ENCODE results near the gene MAGEL2. TPM values are rescaled to one million over a fixed set of nuclear protein-coding genes. Genes with fewer than 3 reads are reported as not detected.

Gene MAGEL2
- total and polyA plus RNA-seq, 2 of the 8 experiments (the other 6 are each of a cell fraction or from before 2014, with no cell fraction given), result 0.63 to 4.5 TPM

DNA sequence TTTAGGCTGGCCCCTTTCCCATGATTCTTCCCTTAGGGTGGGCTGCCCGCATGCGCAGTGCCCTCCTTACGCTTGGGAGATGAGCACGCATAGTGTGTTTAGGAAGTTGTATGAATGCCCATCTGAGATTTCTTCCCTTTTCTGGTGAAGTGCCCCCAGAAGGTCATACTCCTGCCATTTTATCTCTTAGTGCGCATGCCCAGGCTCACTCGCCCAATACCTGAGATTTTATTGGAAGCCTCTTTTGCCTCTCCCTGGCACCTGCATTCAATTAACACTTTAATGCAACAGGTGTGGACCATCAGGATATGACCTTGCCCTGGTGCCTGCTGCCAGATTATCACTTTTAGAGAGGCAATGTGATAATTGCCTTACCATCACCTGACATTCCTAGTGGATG, 45.5 kb downstream of the MAGEL2 start:
- Histone ChIP-seq H3K79me2 (ENCODE audit: control insufficient read depth in 1 of 2, insufficient read depth in 2 of 2, low read length in 2 of 2) (no peaks in the 10 kb centered on the region), H3K27ac (ENCODE audit: low read depth, low read length) (no peak overlapping the region), H3K18ac (ENCODE audit: extremely low read depth, low read length) (no peak overlapping the region), H3K36me3 (ENCODE audit: control insufficient read depth in 2 of 4, insufficient read depth in 4 of 4, low read length in 3 of 4) (no peaks in the 10 kb centered on the region), H4K20me1 (replicated peaks in 1 of 2; ENCODE audit: control insufficient read depth in 1 of 2, insufficient read depth in 2 of 2, low read length in 2 of 2) (no peaks in the 10 kb centered on the region), H2BK12ac (ENCODE audit: low read depth, low read length) (no peak overlapping the region), H3K23ac (ENCODE audit: insufficient read length) (no peak overlapping the region), H3K4me1 (replicated peaks in 1 of 4; ENCODE audit: control insufficient read depth in 3 of 4, insufficient read depth in 4 of 4, low read length in 3 of 4) (no peaks in the 10 kb centered on the region), H3K4me3 (ENCODE audit: extremely low read depth in 1 of 4, insufficient read depth in 2 of 4, low read depth in 3 of 4, low read length in 4 of 4) (no peak overlapping the region), H3K9ac (replicated peaks in 1 of 4; ENCODE audit: extremely low read depth in 1 of 4, low read depth in 3 of 4, low read length in 3 of 4) (no peak overlapping the region), H3K79me1 (ENCODE audit: low read depth, low read length) (no peaks in the 10 kb centered on the region), H3K9me3 (ENCODE audit: insufficient read depth in 2 of 2, low read depth in 1 of 2, low read length in 1 of 2) (peaks cover 21 to 55% of the 10 kb centered on the region in 2 experiments; a peak in 3 of 4 replicates), H3K4me2 (ENCODE audit: insufficient read depth in 1 of 2, low read depth in 2 of 2, low read length in 2 of 2) (no peak overlapping the region), H4K91ac (replicated peaks; ENCODE audit: insufficient read length, low read length) (no peak overlapping the region), H2BK15ac (ENCODE audit: low read length) (no peak overlapping the region), H2AK5ac (ENCODE audit: low read depth, low read length) (no peak overlapping the region), H4K5ac (ENCODE audit: insufficient read length, low read depth, low read length) (no peak overlapping the region), H2AFZ (ENCODE audit: low read length) (no peak overlapping the region), H3K14ac (ENCODE audit: insufficient read length) (no peak overlapping the region), H3K56ac (replicated peaks; ENCODE audit: insufficient read length, low read depth, low read length) (no peak overlapping the region), H3K23me2 (ENCODE audit: low read depth, low read length) (no peaks in the 10 kb centered on the region), H3K4ac (replicated peaks; ENCODE audit: insufficient read length, low read depth, low read length) (no peak overlapping the region), H2BK120ac (replicated peaks; ENCODE audit: low read depth, low read length) (no peak overlapping the region), H3K27me3 (replicated peaks in 1 of 4; ENCODE audit: control insufficient read depth in 3 of 4, extremely low read depth in 1 of 4, insufficient read depth in 3 of 4, low read length in 3 of 4) (no peaks in the 10 kb centered on the region), H2BK5ac (ENCODE audit: low read depth, low read length) (no peak overlapping the region), H4K8ac (ENCODE audit: extremely low read depth, insufficient read depth, low read length) (no peak overlapping the region), H2BK20ac (ENCODE audit: low read length) (no peak overlapping the region)
- no peak for TF ChIP-seq TEAD4 (IDR thresholded peaks at IDR 0.05; ENCODE audit: low read depth, low read length)
- TF ChIP-seq HDAC2 (IDR thresholded peaks at IDR 0.05; ENCODE audit: borderline replicate concordance in 1 of 2, low read depth in 2 of 2, low read length in 2 of 2), result no peak
- no peak for TF ChIP-seq TAF1 (IDR thresholded peaks at IDR 0.05; ENCODE audit: low read depth, low read length)
- no peak for TF ChIP-seq SUZ12 (IDR thresholded peaks at IDR 0.05; ENCODE audit: low read length)
- no peak for TF ChIP-seq ASH2L (IDR thresholded peaks at IDR 0.05; ENCODE audit: low read length)
- TF ChIP-seq SRF (IDR thresholded peaks at IDR 0.05; ENCODE audit: low read depth, low read length), result no peak
- no peak for TF ChIP-seq CREB1 (IDR thresholded peaks at IDR 0.05)
- CTCF ChIA-PET (ENCODE audit: partially characterized antibody), result no interaction called here
- no peak for FAIRE-seq
- WGBS, 2 experiments (ENCODE audit: extremely low coverage in 1 of 2, insufficient coverage in 1 of 2, insufficient read length in 1 of 2, insufficient replicate concordance in 2 of 2, low coverage in 1 of 2, low lambda C conversion rate in 2 of 2, missing lambda C conversion rate in 1 of 2), result 88% methylated on average over 6 of the region's 6 CpGs; no CpG with 5 or more reads in 1 of the 2 experiments
- POLR2A ChIA-PET (ENCODE audit: partially characterized antibody), result no interaction called here
- DNase-seq (ENCODE audit: low read depth in 1 of 2, low spot score in 2 of 2), result no peak
